HG03469 (cell line): ENCODE measurements around the gene CA10.

Source experiments
- ATAC-seq: cut with Tn5 transposase; IDR thresholded peaks from one replicate; pipeline ENCODE4 v1.9.1; 2021; ENCODE audit warnings: mild to moderate bottlenecking, moderate library complexity, moderate number of reproducible peaks; ENCODE audit not compliant: unreplicated experiment

Gene CA10

DNA sequence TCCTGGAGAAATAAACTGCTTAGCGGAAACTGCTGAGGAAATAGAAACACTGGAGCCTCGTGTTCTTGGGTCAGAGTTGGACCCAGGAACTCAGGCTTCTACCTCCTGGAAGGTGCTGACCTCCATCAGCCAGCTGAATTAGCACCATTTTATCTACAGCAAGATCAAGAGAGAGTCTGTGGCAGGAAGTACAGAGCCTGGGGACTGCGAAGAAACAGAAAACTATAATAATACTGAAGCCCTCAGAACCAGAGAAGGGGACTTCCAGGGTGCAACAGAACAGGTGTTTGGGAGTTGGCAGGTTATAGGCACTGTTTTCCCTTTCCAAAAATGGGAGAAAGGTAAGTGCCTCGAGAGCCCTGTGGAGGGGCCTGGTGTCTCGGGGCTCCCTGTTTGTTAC, 379.7 kb downstream of the CA10 start:
- no peak for ATAC-seq

- ATAC-seq = no peak
These were observed 388.3 kb downstream of the CA10 start for GRCh38 chr17:51770027-51770759.

DNA sequence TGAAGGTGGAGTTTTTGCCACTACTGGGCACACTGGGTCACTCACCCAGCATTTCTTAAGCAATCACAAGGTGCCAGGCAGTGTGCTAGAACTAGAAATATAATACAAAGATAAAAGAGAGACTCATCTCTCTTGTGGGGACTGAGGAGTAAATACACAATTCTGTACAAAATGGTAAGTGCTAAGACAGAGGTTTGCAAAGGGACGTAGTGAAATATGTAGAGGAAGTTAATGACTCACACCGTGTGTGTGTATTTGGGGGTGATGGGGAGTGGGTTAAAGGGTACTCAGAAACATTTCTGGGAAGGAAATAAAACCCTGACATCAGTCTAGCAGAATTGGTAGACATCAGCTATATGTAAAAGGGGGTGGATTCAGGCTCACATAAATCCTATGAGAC, 389.3 kb downstream of the CA10 start:
- no peak for ATAC-seq

GRCh38 chr17:51768706-51769105, 389.8 kb downstream of the CA10 start:
- ATAC-seq = no peak

GRCh38 chr17:51767287-51767686, 391.2 kb downstream of the CA10 start:
- ATAC-seq = no peak

- ATAC-seq = no peak
These were observed 393.0 kb downstream of the CA10 start for GRCh38 chr17:51765282-51766135.

- ATAC-seq = peak; percentile 98
These were observed 394.0 kb downstream of the CA10 start for GRCh38 chr17:51764387-51764971.

- no peak for ATAC-seq
These were observed 395.5 kb downstream of the CA10 start for GRCh38 chr17:51763058-51763457.

- ATAC-seq = no peak
These were observed 397.4 kb downstream of the CA10 start for GRCh38 chr17:51761105-51761504.

GRCh38 chr17:51759260-51759659, 399.3 kb downstream of the CA10 start:
- ATAC-seq = no peak

DNA sequence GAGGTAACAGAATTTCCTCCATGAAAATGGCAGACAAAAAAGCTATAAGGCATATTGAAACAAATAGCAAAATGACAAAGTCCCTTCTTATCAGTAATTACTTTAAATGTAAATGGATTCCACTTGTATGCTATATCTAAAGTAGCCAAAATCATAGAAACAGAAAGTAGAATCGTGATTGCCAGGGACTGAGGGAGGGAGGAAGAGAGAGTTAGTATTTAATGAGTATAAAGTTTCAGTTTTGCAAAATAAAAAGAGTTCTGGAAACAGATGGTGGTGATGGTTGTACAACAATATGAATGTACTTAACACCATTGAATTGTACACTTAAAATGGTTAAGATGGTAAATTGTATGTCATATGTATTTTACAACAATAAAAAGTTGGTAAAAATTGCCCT, 407.4 kb downstream of the CA10 start:
- ATAC-seq = no peak

DNA sequence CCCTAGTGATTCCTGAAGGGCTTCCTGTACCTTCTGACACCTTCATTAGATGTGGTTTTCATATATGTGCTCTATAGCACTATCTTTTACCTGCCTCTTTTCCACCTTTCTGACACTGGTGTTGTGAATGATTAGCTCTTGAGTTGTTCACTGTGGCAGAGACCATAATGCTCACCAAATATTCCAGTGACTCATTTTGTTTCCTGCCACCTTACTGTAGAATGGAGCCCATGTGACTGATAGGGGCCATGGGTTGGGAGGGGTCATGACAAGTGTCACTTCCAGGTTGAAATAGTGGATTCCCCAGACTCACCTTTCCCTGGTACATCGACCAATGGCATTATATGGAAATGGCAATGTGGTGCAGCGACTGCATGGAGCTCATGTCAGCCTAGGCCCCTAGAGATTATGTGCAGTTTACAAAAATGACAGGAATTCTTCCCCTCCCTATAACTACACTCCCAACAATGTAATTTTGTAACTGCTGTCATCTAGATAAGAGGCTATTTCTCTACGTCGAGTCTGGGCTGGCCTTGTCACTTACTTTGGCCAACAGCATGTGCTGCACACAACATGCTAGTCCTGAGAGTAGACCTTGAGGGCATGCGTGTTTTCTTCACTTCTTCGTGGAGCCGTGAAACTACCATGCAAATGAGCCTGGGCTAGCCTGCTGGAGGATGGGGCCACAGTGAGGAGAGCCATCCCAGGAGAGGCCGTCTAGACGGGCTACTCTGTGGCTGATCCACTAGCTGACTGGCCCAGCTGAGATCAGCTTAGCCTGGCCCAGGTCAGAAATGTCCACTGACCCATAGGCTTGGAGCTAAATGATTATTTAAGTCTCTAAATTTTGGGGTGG, 409.5 kb downstream of the CA10 start:
- ATAC-seq = no peak

DNA sequence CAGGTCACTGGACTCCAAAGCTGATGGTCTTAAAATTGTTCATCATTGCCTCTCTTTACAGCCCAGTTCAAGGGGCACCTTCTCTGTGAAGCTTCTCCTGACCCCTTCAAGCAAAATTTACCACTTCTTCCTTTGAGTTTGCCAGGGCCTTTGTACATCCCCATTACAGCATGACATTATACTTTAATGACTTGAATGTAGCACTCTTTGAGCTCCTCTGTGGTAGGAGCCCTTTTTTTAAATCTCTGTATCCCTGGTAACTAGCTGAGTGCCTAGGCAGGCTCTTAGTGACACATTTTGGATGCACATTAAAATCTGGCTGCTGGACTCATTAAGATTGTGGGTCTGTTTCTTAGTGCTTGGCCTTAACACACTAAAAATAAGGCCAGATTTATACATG, 412.1 kb downstream of the CA10 start:
- no peak for ATAC-seq

DNA sequence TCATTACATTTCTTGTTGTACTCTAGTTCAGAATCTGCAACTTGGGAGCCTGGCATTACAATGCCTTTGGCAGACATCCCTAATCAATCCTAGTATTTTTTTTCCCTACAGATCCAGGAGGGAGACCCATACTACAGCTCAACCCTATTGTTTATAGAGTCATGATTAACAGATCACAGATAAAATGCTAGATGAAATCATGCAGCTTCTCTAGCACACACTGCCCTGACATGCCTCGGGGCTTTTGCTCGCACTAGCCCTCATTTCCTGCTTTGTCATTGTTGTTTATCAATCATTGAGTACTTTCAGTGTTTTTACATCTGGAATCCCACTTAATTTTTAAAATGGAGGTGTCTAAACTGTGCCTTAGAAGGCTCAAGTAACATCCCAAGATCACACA, 412.5 kb downstream of the CA10 start:
- no peak for ATAC-seq

- no peak for ATAC-seq
These were observed 415.0 kb downstream of the CA10 start for GRCh38 chr17:51743477-51743876.

GRCh38 chr17:51742571-51742970, 415.9 kb downstream of the CA10 start:
- no peak for ATAC-seq

DNA sequence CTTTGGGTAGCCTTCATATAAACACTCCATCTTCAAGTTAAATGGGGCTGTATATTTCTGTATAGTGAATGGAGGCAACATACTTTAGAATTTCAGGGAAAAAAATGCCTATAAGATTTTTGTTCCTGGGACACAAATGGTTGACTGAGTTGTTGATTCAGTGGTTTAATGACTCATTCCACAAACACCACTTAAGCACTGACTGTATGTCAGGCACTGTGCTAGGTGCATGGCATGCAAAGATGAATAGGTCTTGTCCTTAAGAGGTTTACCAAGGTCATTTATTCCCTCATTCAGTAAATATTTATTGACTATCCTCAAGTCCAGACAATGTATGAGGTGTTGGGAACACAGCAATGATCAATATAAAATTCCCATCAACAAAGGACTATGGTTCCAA, 417.1 kb downstream of the CA10 start:
- ATAC-seq = no peak

DNA sequence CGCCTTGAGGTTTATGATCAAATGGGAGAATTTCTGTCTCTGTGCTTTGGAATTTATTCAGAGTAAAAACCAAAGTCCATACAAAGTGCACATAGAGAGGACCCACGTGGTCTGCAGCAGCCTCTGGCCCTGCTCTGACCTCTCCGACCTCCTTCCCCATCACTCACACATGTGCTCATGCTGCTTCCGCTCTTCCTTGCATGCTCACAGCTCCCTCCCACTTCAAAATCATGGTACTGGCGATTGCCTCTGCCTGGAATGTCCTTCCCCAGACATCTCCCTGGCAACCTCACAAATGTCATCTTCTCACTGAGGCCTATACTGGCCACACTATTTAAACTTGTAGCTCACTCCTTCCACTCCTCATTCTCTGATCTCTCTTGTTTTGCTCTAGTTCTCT, 418.0 kb downstream of the CA10 start:
- ATAC-seq = no peak

DNA sequence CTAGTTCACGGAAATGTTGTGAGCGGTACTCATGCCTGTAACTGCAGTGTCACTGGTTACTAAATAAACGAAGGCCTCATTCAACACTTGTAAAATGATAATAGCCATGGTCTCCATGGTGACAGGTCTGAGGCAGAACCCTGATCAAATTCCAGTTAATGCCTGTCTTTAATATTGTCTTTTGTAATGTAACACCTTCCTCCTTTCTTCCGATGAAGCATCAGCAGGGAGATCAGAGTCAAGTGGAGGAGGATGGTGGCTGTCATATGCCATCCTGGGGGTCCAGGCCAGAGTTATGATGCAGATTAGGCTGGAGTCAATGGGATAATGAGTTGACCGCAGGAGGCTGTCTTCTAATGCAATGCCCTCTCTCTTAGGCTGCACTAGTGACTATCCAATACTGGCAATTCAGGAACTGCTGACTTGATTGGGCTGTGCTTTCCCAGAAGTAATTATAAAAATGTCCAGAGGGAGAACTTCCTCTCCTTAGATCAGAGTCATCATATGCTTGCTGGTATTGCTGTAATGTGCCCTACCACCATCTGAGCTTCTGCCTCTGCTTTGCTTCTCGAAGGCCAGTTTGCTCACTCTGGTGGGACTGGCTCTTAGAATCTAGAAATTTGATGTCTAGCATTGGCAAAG, 419.1 kb downstream of the CA10 start:
- no peak for ATAC-seq

DNA sequence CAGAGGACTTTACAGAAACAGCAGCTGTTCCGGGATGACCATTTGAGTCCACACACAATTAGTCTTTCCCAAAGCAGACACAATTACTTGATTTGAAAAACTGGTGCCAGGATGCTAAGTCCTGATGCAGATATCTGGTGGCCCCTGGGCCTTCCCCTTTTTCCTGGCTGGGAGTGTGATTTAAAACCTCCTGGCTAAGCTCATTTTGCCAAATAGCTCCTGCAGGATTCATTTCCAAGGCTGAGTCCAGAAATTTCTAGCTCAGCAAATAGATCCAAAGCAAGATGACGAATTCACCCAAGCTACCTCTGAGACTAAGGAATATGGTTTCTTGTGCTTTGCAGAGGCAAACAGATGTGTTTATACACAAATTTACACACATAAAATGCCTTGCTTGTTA, 422.2 kb downstream of the CA10 start:
- no peak for ATAC-seq

GRCh38 chr17:51734976-51735375, 423.5 kb downstream of the CA10 start:
- ATAC-seq = no peak
